Adrenal gland (tissue), 5 donors: ENCODE data around the gene CAMK4.

ENCODE experiments used
- CTCF ChIP-seq, 6 experiments: fragments of 450-650 bp in 4 of 6; fragments of 200-600 bp in 2 of 6; sonication (generic) in 1 of 6; IDR thresholded peaks; 1 replicate in 5 of 6; 2 replicates in 1 of 6; pipeline versions ENCODE4 v1.5.1 to v1.8.0; 2016 to 2021; ENCODE audit warnings: antibody characterized with exemption in 6 of 6, mild to moderate bottlenecking in 2 of 6, moderate library complexity in 1 of 6
- POLR2A ChIP-seq, 2 donors: fragments of 450-650 bp; IDR thresholded peaks; one replicate each; pipeline ENCODE4 v1.6.1; 2017; ENCODE audit warnings: antibody characterized with exemption in 2 of 2, mild to moderate bottlenecking in 2 of 2, moderate library complexity in 1 of 2
- donor health status: DM: no; HTN: no; CAD: no.

DNA sequence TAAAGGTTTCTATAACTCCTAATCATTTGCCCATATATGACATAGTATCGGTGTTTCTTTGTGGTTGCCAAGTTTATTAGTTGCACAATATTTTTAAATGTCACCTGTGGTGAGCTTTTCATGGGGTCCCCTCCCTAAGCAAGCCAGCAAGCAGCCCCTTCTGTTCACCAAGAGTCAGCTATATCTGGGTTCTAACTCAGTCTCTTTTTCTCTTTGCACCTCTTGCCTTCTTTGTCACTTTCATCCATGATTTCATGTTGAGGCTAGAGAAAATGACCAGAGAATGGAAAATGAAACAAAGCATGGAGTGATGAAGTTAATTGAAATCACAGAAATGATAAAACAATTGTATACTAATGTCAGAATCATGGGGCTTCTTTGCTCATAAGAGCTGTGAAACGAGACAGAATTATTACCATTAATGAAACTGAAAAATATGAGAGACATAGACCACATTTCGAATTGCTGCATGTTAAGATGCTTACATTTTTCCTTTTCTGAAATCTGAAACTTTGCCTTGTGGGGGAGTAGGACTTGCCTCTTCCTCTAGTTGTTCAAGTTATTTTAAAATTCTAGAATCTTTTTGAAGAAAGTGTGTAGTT, 75.7 kb downstream of the CAMK4 start:
- TF ChIP-seq CTCF (IDR thresholded peaks at IDR 0.05): no peak
- no peak for TF ChIP-seq POLR2A (IDR thresholded peaks at IDR 0.05)
